ENCODE measurements around the gene SULT1A2. TPM values are rescaled to one million over a fixed set of nuclear protein-coding genes. Genes with fewer than 3 reads are reported as not detected.

SULT1A2 gene
- total and polyA plus RNA-seq, 2 of the 13 experiments (the other 11 are each of a cell fraction or from before 2014, with no cell fraction given), result 33.0 to 34.2 TPM

DNA sequence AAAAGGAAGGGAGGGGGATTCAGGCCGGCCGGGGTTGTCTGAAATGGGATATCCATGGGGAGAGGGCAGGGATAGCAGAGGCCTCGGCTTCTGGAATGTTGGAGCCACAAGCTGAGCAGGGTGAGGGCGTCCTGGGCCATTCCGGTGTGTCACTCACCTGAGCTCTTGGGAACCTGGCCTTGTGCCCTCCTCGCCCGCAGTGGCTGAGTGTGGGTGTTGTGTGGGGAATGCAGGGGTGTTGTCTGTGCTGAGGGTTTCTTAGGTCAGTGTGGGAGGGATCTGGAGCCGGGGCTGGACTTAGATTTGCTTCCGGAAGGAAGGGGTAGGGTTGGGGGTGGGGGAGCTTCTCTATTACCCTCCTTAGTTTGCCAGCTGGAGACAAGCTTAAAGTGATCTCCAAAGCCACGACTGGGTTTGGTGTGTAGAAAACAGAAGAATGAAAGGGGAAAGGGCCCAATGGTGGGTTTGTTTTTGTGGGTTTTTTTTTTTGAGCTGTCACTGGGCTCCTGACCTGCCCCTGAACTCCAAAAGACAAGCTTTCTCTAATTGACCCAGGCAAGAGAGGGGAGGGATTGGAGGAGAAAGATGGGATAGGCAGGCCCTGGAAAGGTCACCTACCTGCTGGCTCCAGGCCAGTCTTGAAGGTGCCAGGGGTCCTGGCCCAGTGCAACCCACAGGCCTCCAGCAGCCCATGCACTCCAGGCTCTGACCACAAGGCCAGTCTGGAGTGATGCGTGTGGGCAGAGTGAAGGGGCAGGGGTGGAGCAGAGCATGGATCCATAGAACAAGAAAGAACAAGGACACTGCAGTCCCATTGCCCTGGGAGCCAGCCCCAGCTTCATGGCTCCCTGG, at the start of gene SULT1A2 (continued):
- TF ChIP-seq ATF6 (CRISPR knock-in tag; conservative IDR thresholded peaks at IDR 0.05) (no peak), KMT2A (CRISPR knock-in tag; IDR thresholded peaks at IDR 0.05) (no peak; the same call in 1 of the 2 replicates), ZBED4 (CRISPR knock-in tag; IDR thresholded peaks at IDR 0.05; ENCODE audit: borderline replicate concordance) (no peak), NFYB (CRISPR knock-in tag; IDR thresholded peaks at IDR 0.05) (no peak), RARG (CRISPR knock-in tag; IDR thresholded peaks at IDR 0.05; ENCODE audit: low read depth) (no peak), NCOA2 (CRISPR knock-in tag; IDR thresholded peaks at IDR 0.05) (0 out of 2 replicates have a peak, but pooled peaks have one; percentile 3), MTA3 (CRISPR knock-in tag; IDR thresholded peaks at IDR 0.05) (no peak), PAXIP1 (CRISPR knock-in tag; conservative IDR thresholded peaks at IDR 0.05) (no peak), ZNF766 (CRISPR knock-in tag; IDR thresholded peaks at IDR 0.05; ENCODE audit: borderline replicate concordance) (no peak), ZNF138 (CRISPR knock-in tag; IDR thresholded peaks at IDR 0.05; ENCODE audit: low read depth) (no peak), ZIK1 (CRISPR knock-in tag; IDR thresholded peaks at IDR 0.05; ENCODE audit: borderline replicate concordance, low read depth) (no peak), RBM22 (optimal IDR thresholded peaks at IDR 0.05; ENCODE audit: low read length) (peak; percentile 37), XBP1 (CRISPR knock-in tag; IDR thresholded peaks at IDR 0.05) (no peak), MYNN (CRISPR knock-in tag; IDR thresholded peaks at IDR 0.05; ENCODE audit: low read depth) (no peak), RXRA (CRISPR knock-in tag; IDR thresholded peaks at IDR 0.05) (peak; percentile 71; the same call in 1 of the 2 replicates)
- TF ChIP-seq, protein P1, sequence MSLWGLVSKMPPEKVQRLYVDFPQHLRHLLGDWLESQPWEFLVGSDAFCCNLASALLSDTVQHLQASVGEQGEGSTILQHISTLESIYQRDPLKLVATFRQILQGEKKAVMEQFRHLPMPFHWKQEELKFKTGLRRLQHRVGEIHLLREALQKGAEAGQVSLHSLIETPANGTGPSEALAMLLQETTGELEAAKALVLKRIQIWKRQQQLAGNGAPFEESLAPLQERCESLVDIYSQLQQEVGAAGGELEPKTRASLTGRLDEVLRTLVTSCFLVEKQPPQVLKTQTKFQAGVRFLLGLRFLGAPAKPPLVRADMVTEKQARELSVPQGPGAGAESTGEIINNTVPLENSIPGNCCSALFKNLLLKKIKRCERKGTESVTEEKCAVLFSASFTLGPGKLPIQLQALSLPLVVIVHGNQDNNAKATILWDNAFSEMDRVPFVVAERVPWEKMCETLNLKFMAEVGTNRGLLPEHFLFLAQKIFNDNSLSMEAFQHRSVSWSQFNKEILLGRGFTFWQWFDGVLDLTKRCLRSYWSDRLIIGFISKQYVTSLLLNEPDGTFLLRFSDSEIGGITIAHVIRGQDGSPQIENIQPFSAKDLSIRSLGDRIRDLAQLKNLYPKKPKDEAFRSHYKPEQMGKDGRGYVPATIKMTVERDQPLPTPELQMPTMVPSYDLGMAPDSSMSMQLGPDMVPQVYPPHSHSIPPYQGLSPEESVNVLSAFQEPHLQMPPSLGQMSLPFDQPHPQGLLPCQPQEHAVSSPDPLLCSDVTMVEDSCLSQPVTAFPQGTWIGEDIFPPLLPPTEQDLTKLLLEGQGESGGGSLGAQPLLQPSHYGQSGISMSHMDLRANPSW (CRISPR knock-in tag; IDR thresholded peaks at IDR 0.05; ENCODE audit: borderline replicate concordance), result peak; percentile 10; the same call in 1 of the 2 replicates
